Measurements from ENCODE around the gene HSD17B13. TPM values are rescaled to one million over a fixed set of nuclear protein-coding genes. Genes with fewer than 3 reads are reported as not detected.

Gene HSD17B13
- total and polyA plus RNA-seq, 2 of the 4 experiments (the other 2 are of a cell fraction), result not detected

DNA sequence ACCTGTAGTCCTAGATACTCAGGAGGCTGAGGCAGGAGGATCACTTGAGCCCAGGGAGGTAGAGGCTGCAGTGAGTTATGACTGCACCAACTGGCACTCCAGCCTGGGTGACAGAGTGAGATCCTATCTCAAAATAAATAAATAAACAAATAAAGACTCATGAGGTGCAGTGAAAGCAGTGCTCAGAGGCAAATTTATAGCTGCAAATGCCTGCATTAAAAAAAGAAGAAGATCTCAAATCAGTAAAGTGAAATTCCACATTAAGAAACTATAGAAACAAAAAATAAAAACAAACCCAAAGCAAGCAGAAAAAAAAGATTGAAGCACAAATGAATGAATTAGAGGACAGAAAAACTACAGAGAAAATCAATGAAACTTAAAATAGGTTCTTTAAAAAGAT is 22.5 kb upstream of the HSD17B13 start:
- DNase-seq (no peak), ATAC-seq (ENCODE audit: low read depth) (no peak)
- peaks cover 11% of the 10 kb centered on the region; the same call in 1 of the 2 replicates for H3K36me3 ChIP-seq (ENCODE audit: control insufficient read depth, insufficient read depth, low read length)
- no peak overlapping the region for H3K9ac ChIP-seq (ENCODE audit: low read depth, low read length)
- dilution Hi-C loops (cut with HindIII; ENCODE audit: low sequenced_read_pairs, unreplicated experiment), result no loop called here
- no peak overlapping the region for H2BK120ac ChIP-seq (ENCODE audit: low read depth, low read length)
- in situ Hi-C loops (cut with MboI; ENCODE audit: low sequenced_read_pairs), result no loop called here
- no peak overlapping the region for H3K14ac ChIP-seq (replicated peaks; ENCODE audit: low read depth, low read length)
- no peak overlapping the region for H3K4me3 ChIP-seq (ENCODE audit: insufficient read depth, low read depth, low read length)
- H3K4me2 ChIP-seq (ENCODE audit: low read depth, low read length), result no peak overlapping the region
- no TSS peak for BruUV-seq (replicated peaks)
- CTCF ChIA-PET, result no interaction called here
- H2BK20ac ChIP-seq (ENCODE audit: low read depth, low read length), result no peak overlapping the region
- no peak overlapping the region for H3K27ac ChIP-seq (ENCODE audit: insufficient read depth, low read length)
- H3K56ac ChIP-seq (ENCODE audit: extremely low read depth, insufficient read depth, low read length), result no peak overlapping the region
- H2BK15ac ChIP-seq (ENCODE audit: low read depth, low read length), result no peak overlapping the region
- H3K23ac ChIP-seq (ENCODE audit: low read depth, low read length), result no peak overlapping the region
- H3K9me3 ChIP-seq (ENCODE audit: control insufficient read depth, insufficient read depth, low read length), result peaks cover 4% of the 10 kb centered on the region; the same call in 1 of the 2 replicates
- H3K4me1 ChIP-seq (ENCODE audit: control insufficient read depth, insufficient read depth, low read length), result no peaks in the 10 kb centered on the region
- intact Hi-C loops (cut with micrococcal nuclease), result no loop called here
- H2AFZ ChIP-seq (replicated peaks; ENCODE audit: low read length, poor library complexity), result no peak overlapping the region
- H2AK9ac ChIP-seq (replicated peaks; ENCODE audit: low read depth, low read length, poor library complexity), result no peak overlapping the region
- no peak overlapping the region for H2BK5ac ChIP-seq (ENCODE audit: low read depth, low read length, poor library complexity, severe bottlenecking)
- H4K91ac ChIP-seq (ENCODE audit: insufficient read depth, low read depth, low read length), result no peak overlapping the region
- H3K79me1 ChIP-seq (ENCODE audit: low read depth in 1 of 2, low read length in 2 of 2), result no peaks in the 10 kb centered on the region
- H3K27me3 ChIP-seq (ENCODE audit: control insufficient read depth, insufficient read depth, low read length), result no peaks in the 10 kb centered on the region
- no peak overlapping the region for H3K18ac ChIP-seq (ENCODE audit: low read depth, low read length)
- no peak overlapping the region for H2AK5ac ChIP-seq (ENCODE audit: low read depth, low read length)
- POLR2A ChIA-PET (ENCODE audit: unreplicated experiment), result no interaction called here
- no peaks in the 10 kb centered on the region for H4K20me1 ChIP-seq (ENCODE audit: insufficient read depth, low read length)
- H4K8ac ChIP-seq (ENCODE audit: low read depth in 2 of 2, low read length in 2 of 2), result no peak overlapping the region
- no peak for TF ChIP-seq SMC3 (IDR thresholded peaks at IDR 0.05; ENCODE audit: low read depth, low read length)
- TF ChIP-seq CHD1 (IDR thresholded peaks at IDR 0.05; ENCODE audit: low read depth, low read length), result no peak
- TF ChIP-seq ELK1 (IDR thresholded peaks at IDR 0.05; ENCODE audit: borderline replicate concordance, low read depth, low read length), result no peak
- no peak for TF ChIP-seq RAD21 (IDR thresholded peaks at IDR 0.05; ENCODE audit: low read length)
- TF ChIP-seq MXI1 (IDR thresholded peaks at IDR 0.05; ENCODE audit: borderline replicate concordance, low read depth, low read length), result no peak
- H4K5ac ChIP-seq (ENCODE audit: low read depth, low read length), result no peak overlapping the region
- H3K9me1 ChIP-seq (ENCODE audit: insufficient read depth, low read length), result no peaks in the 10 kb centered on the region
- no peak overlapping the region for H3K4ac ChIP-seq (ENCODE audit: low read depth, low read length)

All from IMR-90 (cell line).